ENCODE results near the gene LGALS7. TPM values are rescaled to one million over a fixed set of nuclear protein-coding genes. Genes with fewer than 3 reads are reported as not detected.

Gene LGALS7
- 11.6 and 438 TPM in 2 replicates for total RNA-seq

GRCh38 chr19:38773469-38774177 is at the start of gene LGALS7:
Gene LGALS7 (minus strand): TSS chr19:38773517. CDS start chr19:38773492, 25 bp downstream.

GRCh38 chr19:38812841-38813320 is 39.6 kb upstream of the LGALS7 start, which contains the start of gene LGALS4:
Gene LGALS4 (minus strand): TSS chr19:38812945. CDS start chr19:38812886, 59 bp downstream.

GRCh38 chr19:38788478-38789243 is 15.3 kb upstream of the LGALS7 start, which contains the start of gene LGALS7B:
Gene LGALS7B (plus strand): TSS chr19:38789200. CDS start chr19:38789227, 27 bp downstream.

GRCh38 chr19:38744298-38744681 is 29.0 kb downstream of the LGALS7 start, which contains the start of gene CAPN12:
Gene CAPN12 (minus strand): TSS chr19:38744474. CDS start chr19:38744165, 309 bp downstream.

Other genes with a start within 250 kb of the LGALS7 start
- gene MAP4K1, start 155.6 kb downstream of the LGALS7 start, total RNA-seq: not detected in 2 replicates
- 499 and 531 TPM in 2 replicates for gene EIF3K, start 154.3 kb downstream of the LGALS7 start, total RNA-seq
- gene ACTN4, start 125.9 kb downstream of the LGALS7 start, total RNA-seq: 124 and 320 TPM in 2 replicates
- 5.3 and 7.7 TPM in 2 replicates for gene CAPN12, start 29.0 kb downstream of the LGALS7 start, total RNA-seq
- 85.8 and 4,166 TPM in 2 replicates for gene LGALS7B, start 15.7 kb upstream of the LGALS7 start, total RNA-seq
- gene LGALS4, start 39.4 kb upstream of the LGALS7 start, total RNA-seq: 0.21 TPM in 1 of 2 replicates, not detected in the other
- 23.1 and 30.5 TPM in 2 replicates for gene ECH1, start 58.3 kb upstream of the LGALS7 start, total RNA-seq
- 162 and 166 TPM in 2 replicates for gene HNRNPL, start 76.5 kb upstream of the LGALS7 start, total RNA-seq
- 14.7 and 32.2 TPM in 2 replicates for gene RINL, start 104.8 kb upstream of the LGALS7 start, total RNA-seq
- 68.8 and 74.9 TPM in 2 replicates for gene SIRT2, start 126.1 kb upstream of the LGALS7 start, total RNA-seq
- gene NFKBIB, start 126.5 kb upstream of the LGALS7 start, total RNA-seq: 13.4 and 21.2 TPM in 2 replicates
- 0.21 TPM in 1 of 2 replicates, not detected in the other for gene CCER2, start 138.7 kb upstream of the LGALS7 start, total RNA-seq
- gene SARS2, start 157.2 kb upstream of the LGALS7 start, total RNA-seq: 14.1 and 14.9 TPM in 2 replicates
- gene MRPS12, start 157.4 kb upstream of the LGALS7 start, total RNA-seq: 60.5 and 70.6 TPM in 2 replicates
- 24.3 and 27.7 TPM in 2 replicates for gene FBXO17, start 202.2 kb upstream of the LGALS7 start, total RNA-seq

Measured in tracheal epithelial cell (primary cell).